NAMALWA (cell line): ENCODE measurements around the gene RERE.

Experiments used
- DNase-seq: peaks from one replicate; pipeline ENCODE4 v3.0.0-alpha.2; 2015; ENCODE audit warnings: low spot score

The RERE gene

DNA sequence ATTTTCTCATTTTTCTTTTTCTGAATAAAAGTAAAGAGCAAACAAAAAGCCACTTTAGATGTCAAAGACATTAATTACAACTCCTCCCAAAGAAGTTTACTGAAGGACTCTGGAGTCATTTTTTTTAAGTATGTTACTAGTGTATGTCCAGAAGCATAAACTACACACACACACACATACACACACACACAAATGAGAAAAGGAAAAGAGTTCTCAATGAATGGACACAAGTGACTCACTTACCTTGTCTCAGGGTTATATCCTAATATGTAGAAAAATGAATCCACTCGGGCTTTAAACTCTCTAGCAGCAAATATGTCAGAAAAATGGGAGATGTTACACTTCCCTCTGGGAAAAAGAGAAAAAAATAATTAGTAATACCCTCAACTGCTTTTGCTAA is 276.5 kb downstream of the RERE start:
- no peak for DNase-seq

DNA sequence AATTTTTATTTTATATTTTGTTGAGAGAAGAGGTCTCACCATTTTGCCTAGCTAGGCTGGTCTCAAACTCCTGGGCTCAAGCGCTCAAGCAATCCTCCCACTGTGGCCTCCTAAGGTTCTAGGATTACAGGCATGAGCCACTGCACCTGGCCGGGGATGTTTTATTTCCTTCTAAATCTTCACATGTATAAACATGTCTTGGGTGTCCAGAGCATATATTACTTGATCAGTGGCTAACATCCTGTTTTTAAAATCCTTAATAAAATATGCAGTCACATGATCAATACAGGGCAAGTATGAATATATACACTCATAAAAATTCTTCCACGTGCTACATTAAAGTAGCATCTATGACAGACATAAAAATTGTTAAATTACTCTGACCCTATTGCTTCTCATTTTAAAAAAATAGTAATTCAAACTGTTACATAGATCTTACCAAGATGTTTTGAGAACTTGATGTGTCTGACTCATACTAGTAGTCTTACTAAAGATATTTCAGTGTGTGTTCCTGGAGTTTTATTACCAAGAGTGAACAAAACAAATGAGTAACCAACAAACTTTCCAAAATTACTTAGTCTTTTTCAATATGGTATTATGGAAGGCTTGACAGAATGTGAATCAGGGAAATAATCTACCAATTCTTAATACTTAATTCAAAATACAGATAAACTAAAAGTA is 277.0 kb downstream of the RERE start:
- no peak for DNase-seq

DNA sequence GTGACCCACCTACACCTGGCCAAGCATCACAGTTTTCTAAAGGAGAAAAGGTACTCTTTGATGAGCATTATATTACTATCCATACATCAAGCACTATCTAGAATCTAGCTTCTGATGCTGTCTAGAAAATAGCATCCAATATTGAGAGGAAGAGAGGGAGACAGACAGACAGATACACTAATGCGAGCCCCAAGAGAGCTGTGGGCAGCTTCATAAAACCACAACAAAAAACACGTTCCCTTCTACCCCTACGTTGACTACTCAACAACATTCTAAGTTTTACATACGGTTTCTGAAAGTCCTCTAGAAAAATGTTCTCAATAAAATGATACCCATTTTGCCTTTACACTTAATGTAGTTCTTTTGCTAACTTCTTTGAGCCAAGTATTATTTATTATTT is 277.8 kb downstream of the RERE start:
- DNase-seq, result no peak

DNA sequence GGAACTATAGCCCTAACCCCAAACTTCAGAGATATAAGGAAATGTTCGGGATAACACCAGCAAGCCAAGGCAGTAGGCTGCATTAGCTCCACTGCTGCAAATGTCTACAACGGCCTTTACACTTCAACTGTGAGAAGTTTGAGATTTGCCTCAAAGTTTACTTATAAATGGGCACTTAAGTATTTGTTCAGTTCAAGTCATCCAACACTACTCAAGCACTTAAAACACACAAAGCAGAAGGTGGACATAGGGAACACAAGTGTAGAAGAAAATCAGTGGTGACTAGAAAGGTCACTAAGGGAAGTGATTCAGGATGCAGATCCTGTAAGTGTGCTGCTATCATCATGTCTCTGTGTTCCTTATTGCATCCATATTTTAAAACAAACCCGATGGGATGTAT is 278.9 kb downstream of the RERE start:
- DNase-seq, result no peak

DNA sequence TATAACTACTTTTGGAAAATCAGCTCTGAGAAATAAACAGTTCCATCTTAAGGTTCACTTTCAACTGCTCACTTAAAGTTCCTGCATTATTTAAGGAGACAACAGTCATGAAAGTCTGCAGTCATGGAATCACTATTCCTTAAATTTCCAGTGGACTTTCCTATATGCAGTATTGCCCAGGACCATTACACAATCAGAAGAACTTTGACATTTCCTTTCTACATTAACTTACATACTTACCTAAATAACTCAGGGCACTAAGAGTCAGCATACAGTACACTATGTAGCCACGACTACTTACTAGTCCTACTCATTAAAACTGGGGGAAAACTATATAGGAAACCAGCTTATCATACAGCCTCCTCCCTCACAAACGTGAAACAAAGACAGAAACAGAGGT is 279.4 kb downstream of the RERE start:
- no peak for DNase-seq

DNA sequence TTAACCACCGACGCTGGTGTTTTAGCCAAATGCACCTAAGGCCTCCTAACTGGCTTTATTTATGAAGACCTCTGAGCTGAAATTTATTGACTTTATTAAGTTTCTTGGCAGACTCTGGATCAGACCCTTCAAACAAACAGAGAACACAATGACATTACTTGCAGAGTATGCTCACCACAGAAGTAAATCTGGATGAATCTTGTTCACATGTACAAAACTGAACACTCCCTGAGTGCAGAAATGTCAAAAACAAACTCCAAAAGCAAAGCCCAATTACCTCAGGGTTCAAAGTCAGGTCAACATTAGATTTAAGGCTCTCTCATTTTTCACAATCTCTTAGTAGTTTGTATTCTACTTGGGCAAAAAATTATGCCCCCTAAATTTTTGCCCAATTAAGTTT is 280.9 kb downstream of the RERE start:
- DNase-seq, result no peak

DNA sequence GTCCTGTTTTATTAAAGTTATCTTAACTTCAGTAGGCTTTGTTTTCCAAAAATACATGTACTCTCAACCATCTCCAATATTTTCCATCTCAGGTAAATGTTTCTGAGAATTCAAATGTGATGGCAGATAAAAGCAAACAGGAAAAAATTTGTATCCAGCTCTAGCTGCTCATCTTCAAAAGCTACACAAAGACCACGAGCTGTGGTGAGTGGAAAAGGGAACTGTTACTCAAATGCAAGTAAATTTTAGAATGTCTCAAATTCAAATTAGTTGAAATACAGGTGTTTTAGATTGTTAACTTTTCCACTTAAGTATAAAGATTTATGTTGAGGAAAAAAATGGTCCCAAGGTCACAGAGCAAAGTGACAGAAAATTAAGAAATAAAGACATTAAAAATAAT is 283.5 kb downstream of the RERE start:
- peak; percentile 67 for DNase-seq

DNA sequence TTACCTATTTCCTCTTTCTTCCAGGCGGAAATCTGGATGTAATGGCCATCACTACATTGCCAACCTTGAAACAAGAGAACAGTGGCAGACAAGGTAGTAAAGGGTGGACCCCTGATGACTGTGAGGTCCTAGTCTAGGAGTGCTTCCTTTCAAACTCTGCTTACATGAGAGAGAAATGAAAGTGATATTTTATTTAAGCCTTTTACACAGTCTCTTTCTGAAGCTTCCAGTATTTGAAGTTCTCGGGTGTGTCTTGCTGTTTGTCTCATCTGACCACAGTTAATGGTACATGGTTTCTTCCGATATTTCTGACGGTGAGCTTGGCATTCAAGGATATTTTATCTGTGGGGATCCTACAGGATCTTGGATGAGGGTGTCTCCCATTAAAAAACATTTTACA is 284.3 kb downstream of the RERE start:
- peak; percentile 64 for DNase-seq

DNA sequence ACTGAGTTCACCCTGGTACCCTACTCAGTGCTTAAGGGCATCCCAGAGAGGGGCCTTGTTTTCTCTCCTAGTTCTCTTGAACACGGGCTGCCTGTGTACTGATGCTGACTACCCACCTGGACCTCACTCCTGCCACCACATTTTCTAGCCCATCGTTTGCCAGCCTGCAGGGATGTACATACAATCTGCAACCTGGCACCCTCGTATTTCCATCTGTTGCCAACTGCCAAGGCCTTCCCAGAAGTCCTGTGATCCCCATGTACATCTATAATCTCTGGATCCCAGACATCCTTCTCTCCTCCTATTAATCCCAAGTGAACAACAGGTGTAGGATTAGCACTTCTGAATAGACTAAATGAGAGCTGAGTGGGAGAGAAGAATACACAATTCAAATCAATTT is 287.5 kb downstream of the RERE start:
- DNase-seq, result no peak

DNA sequence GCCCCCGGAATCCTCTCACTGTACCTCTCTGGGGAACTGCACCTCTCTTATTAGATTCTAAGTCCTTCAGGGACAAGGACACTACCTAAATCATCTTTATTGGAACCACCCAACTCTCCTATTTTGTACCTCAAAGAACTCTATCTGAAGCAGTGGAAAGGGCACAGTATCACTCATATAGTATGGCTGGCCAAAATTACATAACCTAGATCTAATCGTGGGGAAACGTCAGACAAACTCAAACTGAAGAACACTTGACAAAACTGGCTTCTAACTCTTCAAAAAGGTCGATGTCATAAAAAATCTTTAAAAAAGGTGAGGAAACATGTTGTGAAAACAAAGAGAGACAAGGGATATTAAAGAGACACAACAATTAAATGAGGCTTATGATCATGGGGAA is 289.5 kb downstream of the RERE start:
- DNase-seq, result no peak

DNA sequence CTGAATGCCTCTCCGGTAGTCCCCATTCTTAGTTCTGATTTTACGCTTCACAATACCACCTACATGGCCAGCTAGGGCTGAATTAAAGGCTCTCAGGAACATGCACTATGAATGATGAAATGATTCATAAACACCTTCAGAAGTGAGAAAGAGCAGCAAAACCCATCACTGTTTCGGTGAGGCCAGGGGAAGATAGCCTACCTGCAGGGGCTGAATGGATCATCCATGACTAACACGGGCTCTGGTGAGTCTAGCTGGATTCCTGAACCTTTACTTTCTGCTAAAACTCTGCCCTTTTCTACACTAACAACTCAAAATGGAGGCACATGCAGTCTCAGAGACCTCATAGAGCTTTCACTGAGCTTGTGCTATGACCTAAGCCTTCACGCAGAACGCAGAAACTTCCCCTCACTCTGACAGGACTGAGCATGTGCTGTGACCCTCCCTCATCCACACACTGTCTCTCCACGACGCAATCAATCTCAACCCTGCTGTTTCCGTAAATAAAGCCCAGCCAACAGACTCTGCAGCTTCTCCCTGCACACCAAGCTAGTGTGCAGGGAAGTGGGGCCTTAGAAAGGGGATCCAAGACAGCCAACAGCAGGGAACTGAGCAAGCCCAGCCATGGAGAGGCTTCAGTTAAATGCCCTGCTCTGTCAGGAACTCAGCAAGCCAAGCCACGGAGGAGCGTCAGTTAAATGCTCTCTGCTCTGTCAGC is 291.7 kb downstream of the RERE start:
- DNase-seq, result peak; percentile 94

DNA sequence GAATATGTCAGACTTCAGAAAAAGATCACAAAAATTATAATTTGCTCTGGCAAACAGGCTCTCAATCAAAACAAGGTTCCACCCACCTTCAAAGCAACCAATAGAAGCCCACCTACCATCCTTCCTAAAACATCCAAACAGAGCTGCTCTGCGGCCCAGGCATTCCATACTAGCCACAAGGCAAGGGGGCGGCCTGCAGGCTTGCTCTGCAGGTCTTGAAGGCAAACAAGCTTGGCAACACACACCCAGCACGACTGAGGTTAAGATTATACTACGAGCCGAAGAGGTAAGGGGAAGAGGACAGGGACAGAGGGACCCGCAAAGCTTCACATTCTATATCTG is 292.3 kb downstream of the RERE start:
- peak; percentile 57 for DNase-seq

DNA sequence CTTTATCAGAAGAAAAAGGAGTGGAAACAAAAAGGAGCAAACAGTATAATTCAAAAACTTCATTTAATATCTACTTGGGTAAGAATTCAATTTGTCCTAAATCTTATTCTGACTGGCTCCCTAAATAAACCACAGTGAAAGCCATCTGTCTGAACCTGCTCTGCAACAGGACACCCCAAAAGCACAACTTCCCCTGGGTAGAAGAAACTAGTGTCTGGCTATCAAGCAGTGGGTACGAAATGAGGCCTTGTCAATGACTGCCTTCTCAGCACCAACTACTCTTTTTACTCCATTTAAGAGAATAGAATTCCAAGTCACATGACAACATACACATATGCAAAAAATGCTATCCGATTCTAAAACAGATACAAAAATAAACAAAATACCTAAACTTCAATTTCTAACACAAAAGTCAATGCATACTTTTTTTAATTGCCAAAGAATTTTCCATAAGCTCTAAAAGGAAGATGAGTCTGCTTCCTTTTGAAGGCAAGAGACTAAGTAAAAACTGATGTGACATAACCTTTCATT is 292.7 kb downstream of the RERE start:
- DNase-seq, result no peak

DNA sequence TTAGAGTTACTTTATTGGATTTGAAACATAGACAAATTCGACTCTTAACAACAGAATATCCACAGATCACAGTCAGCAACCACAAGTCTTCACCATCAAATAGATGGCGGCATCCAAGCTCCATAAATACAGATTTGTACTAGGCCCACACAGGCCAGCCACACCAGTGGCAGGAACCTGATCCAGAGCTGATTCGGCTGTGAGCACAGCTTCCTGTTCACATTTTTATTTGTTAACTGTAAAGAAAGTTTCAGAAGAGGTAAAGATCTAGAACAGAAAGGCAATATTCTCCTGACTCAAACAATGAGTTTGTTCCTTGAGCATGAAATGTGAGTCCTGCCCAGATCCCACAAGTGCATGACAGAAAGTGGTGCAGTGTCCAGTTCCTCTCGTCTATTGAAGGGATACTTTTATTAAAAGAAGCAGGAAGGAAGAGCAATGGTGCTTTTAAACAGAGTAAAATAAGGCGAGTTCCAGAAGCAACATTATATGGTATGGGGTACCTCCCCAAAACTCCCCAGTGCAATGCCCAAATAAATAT is 293.7 kb downstream of the RERE start:
- no peak for DNase-seq

DNA sequence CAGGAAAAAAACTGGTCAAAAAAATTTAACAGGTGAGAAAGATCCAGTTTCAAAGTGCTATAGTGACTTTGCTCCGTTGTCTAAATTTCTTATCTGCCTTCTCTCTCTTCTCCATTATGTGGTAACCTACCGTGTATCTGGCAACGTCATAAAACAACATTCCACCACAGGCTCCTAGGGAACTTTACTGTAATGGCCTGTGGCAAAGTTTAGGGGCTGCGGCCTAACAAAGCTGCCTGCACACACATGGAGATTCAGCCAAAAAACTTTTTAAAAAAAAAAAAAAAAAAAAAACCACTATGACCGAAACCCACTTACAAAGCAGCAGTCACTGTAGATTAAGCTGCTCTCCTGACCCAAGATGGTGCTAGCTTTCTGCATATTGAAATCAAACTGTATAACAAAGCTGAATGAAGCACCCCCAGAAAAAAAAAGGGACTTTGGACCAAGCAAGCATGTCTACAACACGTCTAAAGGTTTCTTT is 296.9 kb downstream of the RERE start:
- DNase-seq, result no peak

DNA sequence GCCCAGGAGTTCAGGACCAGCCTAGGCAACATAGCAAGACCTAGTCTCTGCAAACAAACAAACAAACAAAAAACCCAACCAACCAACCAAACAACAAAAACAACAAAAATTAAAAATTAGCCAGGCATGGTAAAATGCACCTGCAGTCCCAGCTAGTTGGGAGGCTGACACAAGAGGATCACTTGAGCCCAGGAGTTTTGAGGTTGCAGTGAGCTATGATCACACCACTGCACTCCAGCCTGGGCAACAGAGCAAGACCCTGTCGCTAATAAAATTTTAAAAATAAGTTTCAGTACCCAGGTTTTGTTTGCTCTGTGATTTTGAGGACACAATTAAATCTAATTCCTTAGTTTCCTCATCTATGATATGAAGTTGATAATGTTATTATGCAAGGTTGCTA is 298.3 kb downstream of the RERE start:
- DNase-seq, result no peak

DNA sequence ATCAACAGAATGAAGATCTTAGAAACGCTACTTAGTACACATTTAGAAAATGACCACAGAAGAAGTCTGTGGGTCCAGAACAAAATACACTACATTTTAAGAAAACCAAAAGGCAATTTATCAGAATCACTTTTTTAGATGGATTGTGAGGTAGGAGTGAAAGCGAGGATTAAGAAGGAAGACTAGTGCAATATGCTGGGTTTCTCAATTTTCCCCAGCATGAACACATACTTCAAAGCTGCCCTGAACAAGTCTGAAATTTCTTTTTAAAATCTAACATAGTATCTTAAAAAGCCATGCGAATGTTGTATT is 299.0 kb downstream of the RERE start:
- DNase-seq, result no peak

DNA sequence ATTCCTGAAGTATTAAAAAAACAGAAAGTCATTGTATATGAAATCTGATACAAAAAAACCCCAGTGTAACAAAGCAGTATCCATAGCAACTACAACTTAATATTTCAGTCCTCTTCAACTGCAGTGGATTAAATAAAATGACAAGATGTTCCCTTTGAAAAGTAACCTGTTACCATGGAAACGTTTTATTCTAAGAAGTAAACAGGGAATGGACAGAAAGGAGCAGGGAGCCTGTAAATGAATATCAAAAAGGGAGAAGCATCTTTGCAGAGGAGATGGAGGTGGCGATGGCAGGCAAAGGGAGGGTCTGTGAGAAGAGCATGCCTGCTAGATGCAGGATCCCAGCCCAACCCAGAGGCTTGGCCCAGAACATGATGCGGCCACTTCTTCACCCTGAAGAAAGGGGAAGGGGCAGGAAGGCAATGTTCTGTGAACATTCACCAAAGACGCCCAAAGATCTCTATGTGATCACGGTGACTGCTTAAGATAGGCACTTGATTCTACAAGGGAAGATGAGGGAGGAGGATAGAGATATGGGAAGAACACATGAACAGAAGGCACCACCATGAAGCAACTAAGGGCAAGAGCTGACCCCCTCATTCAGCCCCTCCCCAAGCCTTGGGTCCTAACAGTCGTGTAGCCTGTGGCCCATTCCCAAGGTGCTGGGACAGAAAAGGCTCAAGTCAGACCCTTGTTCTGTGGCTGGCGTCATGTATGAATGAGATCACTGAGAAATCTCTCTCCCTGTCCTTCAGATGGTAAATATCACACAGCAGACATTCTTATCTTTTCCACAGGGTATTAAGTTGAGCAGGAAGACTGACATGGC is 299.6 kb downstream of the RERE start:
- DNase-seq, result peak; percentile 33

DNA sequence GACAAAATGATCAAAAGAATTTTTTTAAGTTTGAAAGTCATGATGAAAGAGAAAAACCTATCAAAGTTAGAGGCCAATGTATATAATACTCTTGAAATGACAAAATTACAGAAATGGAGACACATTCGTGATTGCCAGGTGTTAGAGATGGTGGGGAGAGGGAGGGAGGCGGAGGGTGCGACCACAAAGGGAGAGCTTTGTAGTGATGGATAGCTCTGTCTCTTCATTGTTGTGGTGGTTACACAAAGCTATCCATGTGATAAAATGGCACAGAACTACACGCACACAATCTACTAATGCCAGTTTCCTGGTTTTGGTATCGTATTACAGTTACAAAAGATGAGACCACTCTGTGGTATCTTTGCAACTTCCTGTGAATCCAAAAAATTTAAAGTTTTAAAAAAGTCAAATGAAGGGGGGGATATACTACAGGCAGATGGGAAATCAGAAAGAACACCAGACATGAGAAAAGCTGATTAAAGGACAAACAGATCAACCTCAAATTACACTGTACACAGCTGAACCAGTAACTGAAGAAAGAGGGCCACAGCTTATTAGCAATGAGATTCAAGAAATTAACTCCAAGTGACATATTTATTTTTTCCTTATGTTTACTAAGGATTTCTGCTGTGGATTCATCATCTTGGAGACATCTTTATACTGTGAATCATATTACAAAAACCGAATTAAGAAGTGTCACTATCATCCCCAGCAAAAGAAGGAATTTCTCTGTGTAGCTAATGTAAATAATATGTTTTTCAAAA is 300.5 kb downstream of the RERE start:
- DNase-seq, result peak; percentile 45

DNA sequence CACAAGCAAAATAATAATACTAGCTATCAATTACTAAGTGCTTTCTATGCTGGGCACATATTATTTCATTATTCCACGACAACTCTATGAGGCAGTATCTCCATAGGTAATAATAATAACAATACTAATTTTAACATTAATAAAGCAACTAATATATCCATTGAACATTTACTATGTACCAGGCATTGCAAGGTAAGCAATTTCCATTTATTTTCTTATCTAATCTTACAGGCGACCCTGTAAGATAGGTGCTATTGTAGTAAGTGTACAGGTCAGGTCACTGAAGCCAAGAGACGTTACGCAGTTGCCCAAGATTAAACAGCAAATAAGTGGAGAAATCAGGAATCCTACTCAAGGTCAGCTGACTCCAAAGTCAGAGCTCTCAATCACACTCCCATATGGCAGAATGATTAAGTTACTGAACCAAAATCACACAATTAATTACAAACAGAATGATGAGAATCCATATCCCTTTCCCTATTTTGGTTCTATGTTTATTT is 301.1 kb downstream of the RERE start:
- DNase-seq, result no peak

DNA sequence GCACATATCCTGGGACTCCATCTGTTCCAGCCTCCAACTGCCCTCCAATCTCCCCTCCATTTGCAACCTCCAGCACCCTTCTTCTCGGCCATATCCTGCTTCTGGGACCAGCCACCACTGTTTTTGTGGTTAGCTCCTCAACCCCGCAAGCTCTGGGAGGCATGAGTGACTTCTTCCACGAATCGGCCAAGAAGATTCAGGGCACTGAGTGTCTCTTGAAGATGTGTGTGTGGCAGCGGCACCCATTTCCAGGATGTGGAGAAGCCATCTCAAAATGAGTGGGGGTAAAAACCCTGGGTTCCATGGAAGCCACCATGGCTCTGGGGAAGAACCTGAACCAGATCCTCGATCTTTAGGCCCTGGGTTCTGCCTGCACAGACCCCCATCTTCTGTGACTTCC is 304.9 kb downstream of the RERE start:
- DNase-seq, result no peak
